DMS79 treated with DMSO at 0.1 percent for 48 hours (cell line): ENCODE measurements around the gene ABITRAM.
A peak's percentile ranks its signal among the peaks of the same experiment; 100 is the strongest.
"Not testable (repeated sequence)": the region's sequence is repeated elsewhere in the genome, so short reads cannot be mapped to it uniquely, and the experiment has no call there.

ENCODE experiments used
- DNase-seq: peaks from one replicate; lab custom pipeline; 2025; lab: John Stamatoyannopoulos, UW

ABITRAM gene

DNA sequence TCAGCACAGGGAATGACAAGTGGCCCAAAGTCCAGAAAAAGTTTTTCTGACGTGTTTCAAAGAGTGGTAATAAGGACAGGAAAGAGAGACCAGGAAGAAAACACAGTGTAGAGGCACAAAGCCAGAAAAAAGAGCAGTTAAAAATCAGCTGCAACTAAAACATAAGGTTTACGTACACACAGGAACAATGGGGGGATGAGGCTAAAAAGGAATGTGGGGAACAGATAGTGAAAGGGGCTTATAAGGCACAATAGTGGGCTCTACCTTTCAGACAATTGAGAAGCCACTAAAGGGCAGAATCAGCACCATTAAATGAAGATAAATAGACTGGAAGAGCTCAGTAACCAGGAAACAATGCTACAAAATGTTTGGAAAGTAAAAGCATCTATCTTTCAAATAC, 5.8 kb upstream of the ABITRAM start:
- no peak for DNase-seq

DNA sequence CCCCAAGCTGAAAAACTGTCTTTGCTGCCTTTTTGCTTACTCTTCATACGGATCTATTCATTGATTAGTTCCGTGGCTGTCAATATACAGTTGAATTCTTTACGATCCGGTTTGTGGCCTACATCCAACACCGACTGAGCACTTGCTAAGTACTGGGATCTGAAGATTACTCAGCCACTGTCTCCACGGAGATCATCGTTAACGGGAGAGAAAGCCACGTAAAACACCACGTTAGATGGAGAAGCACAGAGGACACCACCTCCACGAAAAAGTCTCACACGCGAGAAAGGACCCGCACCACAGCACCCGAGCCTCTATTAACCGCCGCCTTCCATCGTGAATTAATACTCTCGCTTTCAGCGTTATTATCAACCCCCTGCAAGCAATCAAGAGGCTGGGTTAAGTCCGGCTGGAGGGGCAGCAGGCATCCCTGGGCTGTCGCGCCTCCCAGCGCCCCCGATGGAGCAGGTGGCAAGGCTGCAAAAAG, 926 bp upstream of the ABITRAM start:
- peak; percentile 20 for DNase-seq

DNA sequence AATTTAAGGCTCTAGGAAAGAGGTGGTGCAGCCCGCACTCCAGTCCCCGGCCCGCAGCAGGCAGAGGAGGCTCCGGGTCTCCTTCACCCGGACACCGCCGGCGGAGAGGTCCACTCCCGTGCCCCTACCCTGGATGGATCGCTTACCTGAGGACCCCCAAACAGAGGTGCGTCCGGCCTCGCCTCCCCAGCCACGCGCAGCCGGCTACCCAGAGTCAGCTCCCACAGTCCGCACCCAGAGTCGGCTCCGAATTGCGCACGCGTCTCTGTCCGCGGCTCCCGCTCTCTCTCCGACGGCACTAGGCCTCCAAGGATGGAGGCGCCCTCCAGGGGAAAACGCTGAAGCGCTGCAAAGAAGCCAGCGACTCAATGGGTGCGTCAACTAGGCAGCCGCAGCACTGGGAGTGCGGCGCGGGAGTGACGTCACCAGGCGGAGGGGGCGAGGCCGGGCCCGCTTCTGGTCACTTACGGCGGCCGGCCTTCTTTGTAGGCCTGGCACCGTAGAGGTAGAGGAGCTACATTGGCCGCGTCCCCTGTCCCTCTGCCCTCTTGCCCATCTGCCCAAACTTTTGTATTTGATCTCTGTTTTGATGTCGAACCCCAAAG, 380 bp upstream of the ABITRAM start, which contains the start of gene ELP1:
ELP1 (minus strand) TSS at position 407 of the 605 bp plus-strand sequence. CDS start 2,978 bp downstream, outside the sequence.
- peak; percentile 66 for DNase-seq

DNA sequence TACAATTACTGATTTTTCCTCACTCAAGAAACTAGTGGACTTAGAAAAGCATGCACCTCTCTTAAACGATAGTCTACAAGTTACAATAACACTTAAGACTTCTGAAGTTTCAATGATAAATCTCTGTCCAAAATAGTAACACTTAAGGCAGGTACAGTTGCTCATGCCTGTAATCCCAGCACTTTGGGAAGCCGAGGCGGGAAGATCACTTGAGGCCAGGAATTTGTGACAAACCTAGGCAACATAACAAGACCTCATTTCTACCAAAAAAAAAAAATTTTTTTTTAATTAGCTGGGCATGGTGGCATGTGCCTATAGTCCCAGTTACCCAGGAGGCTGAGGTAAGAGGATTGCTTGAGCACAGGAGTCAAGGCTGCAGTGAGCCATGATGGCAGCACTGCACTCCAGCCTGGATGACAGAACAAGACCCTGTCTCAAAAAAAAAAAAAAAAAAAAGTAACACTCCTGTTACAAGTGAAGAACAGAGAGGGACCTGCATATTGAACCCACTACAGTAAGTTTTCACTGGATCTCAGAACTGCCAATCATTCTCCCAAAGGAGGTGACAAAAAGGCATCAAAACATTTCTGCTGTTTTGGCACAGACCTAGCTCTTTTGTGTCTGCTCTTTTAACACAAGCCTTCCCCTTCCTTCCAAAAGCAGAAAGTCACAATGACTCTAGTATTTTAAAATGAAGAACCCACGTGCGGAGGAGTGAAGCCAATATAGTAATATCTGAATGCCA, 3.5 kb downstream of the ABITRAM start:
- DNase-seq: no peak

DNA sequence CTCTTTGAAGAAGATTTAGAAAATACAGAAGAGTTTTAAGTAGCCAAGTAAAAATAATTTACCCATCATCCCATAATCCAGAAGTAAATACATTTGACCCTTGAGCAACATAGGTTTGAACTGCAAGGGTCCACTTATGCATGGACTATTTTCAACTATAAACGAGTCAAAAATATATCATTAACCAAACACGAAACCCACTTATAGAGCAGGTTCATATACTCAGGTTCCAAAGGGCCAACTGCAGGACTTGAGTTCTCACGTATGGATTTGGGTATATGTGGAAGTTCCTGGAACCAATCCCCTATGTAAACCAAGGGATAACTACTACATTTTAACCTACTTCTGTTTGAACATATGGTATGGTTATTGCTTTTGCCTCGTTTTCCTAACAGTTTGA, 5.8 kb downstream of the ABITRAM start:
- DNase-seq: no peak

DNA sequence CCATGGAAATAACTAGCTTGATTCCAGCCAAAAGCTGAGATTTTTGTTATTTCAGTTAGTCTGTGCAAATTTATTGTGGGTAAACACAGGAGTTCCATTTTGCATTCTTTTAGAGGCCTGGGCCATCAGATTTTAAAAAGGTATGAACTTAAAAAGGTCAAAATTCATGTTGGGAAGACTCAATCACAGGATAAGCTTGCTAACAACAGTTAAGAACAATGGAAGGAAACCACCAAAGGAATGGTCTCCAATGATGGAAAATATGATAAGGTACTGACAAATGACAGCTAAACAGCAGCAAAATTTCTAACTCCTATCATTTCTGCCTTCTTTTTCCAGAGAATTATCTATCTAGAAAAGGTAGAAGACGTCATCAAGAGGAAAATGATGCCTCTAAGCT, 16.0 kb downstream of the ABITRAM start:
- no peak for DNase-seq

DNA sequence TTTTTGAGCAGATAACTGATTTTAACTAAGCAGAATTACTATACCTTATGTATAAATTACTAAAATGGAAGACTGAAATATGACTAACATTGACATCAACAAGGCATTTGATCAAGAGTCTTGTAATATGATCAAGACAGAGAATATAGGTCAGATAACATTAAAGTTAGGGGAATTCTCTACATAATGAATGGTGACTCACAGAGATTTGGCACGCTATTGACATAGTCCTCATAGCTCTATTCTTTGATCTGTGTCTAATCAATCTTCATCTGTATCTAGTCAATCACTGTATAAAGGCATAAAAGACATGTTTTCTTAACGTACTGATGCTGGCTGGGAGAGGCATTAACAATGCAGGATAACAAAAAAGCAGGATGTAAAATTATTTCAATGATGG, 17.4 kb downstream of the ABITRAM start:
- DNase-seq: no peak

DNA sequence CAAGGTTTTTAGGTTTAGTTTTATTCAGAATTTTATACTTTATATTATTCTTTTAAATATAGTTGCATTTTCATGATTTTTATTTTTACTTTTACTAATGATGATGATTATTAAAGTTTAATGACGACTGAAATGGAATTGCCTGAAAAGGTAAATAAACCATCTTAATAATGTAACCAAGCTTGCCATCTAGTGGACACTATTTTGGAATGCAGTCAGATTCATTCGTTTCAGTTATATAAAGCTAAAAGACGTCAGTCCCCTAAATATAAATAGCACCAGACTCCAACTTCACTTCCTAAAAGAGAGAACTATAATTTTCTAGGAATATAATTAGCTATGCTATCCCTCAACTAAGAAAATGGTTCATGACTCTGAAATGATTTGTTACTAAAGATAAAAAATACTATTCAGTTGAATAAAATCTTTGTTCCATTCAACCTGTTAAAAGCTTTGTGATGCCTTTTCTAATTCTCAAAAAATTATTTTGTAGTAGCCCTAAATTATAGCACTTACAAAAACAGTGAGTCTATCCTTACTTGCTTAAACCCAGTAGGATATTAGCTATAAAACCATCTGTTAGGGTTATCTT, 19.9 kb downstream of the ABITRAM start:
- peak; percentile 15 for DNase-seq

DNA sequence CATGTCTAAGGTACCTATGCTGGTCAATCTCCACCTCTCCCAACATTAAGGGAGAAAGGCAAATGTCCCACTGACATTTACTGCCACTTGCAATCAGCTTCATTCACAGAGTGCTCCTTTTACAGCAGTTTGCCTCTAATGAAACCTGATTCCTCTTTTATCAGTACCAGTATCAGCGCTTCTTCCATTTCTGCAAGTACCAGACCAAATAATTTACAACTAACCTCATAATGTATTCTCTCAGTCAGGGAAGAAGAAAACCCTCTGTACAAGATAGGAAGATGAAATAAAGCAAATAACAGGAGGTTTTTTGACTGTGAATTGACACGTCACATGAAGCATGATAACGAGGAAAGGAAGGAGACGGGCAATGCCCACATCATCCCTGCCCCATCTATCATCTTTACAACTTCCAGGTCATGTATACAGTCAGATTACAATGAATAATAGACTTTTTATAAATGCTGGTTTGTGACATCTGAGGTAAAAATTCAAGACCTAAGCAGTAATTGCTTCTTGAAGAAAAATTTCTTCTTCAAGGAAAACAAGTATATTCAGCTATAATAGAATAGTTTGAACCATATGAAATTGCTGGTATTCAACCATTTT, 21.9 kb downstream of the ABITRAM start:
- no peak for DNase-seq

DNA sequence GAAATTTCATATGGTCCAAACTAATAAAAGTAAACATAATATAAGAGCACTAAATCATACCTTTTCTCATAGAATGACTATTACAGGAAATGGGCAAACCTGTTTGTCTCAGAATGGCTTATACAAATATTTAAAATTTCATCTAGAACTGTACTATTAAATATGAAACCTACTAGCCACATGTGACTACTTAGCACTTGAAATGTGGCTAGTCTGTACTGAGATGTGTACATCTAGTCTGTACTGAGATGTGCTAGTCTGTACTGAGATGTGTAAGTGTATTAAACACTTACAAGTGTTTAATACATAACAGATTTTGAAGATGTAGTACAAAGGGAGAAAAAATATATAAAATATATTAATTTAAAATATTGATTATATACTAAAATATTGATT, 22.4 kb downstream of the ABITRAM start:
- no peak for DNase-seq

DNA sequence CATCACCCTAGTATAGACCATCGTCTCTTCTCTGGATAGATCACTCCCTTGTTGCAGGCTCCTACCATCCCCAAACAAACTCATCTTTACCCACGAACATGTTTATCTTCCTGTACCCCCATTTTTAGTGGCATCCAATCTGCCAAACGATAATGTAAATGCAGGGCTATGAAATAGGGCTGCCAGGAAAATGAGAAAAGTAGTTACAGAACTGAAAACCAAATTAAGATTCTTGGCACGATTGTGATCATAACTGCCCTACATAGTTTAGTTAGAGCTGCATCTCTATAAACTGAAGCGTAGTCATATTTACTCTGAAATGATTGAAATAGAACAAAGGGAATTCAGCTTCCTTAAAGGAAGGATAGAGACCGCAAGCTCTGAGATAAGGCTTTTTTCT, 26.1 kb downstream of the ABITRAM start:
- DNase-seq: no peak

DNA sequence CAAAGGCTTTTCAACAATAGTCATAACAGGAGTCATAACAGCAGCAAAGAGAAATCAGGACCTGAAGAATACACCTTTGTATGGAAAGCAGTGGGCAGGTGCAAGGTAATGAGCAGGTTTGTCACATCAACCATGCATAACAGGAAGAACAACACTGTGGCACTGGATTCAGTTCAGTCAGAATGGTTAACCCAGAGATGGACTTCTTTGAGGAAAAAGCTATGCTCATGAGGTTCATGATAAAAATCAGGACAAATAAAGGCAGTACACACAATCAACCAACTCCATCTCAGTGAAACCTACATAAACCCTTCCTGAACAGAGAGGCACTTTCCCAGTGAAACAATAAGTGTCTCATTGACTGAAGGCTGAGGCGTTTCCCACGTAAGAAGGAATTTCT, 27.0 kb downstream of the ABITRAM start:
- DNase-seq: no peak

DNA sequence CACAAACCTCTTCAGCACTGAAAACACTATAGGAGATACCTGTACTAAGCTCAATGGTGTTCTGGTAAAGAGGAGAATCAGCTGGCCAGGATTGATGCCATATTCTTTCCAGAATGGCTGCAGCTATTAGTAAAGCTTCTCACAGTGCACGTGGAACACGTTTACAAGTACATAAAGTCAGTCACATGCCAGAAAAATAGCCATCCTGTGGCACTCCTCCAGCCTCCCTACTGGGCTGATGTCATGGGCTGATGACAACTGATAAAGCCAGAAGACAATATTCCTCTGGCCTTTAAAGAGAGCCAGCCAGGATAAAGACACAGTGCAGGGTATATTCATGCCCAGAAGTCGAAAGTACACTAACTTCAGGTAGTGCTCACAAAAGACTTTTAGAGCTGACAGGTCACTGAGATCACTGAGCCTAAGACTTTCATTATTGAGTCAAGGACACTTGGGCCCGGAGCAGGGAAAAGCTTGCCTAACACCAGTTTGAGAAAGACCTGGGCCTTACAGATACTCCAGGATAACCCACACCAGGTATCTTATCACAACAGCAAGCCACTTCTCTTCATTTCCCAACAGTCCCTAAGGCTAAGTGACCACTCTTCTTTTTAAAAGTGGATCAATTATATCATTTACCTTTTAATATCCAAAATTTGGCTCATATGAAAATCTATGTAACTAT, 29.4 kb downstream of the ABITRAM start:
- DNase-seq: no peak

DNA sequence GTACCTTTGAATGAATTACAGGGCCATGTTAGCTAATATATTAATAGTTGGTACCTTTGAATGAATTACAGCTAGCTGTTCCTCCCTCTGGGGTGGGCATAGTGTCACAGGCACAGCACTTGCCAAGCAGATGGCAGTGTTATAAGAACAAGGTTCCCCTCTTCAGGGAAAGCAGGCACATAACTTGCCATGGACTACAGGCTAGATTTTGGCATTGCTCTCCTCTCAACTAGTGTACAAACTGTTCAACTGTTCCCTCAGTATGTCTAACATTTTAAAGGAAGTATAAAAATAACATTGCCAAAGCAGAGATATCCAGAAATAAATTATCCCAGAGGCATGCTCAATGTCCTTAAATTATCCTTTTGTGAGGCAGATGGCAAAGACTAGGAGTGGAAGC, 33.7 kb downstream of the ABITRAM start:
- DNase-seq: no peak

DNA sequence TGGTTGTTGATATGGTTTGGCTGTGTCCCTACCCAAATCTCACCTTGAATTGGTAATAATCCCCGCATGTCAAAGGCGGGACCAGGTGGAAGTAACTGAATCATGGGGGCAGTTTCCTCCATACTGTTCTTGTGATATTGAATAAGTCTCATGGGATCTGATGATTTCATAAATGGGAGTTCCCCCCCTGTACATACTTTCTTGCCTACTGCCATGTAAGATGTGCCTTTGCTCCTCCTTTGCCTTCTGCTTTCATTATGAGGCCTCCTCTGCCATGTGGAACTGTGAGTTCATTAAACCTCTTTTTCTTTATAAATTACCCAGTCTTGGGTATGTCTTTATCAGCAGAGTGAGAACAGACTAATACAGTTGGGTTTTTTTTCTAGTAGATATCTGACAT, 37.2 kb downstream of the ABITRAM start:
- DNase-seq: not testable (repeated sequence)

DNA sequence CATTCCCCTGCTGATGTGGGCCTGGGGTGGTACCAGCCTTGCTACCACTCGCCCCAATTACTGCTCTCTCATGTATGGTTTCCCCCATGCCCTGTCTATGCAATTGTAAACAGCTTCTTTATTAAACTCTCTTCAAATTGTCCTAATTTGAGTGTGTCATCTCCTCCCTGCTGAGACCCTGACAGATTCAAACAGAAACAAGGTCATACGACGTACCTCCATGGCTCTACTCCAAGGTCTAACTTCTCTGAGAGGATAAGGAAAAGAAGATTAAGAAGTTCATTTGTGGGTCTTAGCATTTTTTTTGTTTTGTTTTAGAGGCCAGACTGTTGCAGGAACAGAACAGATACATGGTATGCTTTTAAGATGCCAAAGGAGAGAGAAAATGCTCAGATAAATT, 38.0 kb downstream of the ABITRAM start:
- DNase-seq: no peak

DNA sequence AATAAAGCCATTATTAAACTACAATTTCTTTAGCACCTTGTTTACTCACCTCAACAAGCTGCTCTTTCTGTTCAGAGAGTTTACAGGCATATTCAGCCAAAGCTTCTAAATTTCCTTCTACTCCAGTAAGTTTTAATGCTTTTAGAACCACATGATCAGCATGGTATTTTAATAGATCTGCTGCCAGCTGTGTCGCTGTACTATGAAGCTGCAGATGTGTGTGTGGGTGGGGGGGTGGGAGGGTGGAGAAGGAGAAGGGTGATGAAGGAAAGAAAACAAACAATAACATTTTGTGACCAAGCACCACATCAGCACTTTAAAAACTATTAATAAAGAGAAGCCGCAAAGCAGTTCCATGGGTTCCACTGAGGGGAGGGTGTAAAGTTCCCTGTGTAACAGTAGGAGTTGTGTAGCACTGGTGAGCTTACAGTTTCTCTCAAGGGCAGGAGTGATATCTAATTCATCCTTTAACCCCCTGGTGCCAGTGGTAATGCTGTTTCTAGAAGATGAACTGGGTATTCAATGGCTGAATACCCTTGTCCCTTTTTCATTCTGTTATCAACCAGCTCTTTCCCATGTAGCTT, 38.5 kb downstream of the ABITRAM start:
- no peak for DNase-seq

DNA sequence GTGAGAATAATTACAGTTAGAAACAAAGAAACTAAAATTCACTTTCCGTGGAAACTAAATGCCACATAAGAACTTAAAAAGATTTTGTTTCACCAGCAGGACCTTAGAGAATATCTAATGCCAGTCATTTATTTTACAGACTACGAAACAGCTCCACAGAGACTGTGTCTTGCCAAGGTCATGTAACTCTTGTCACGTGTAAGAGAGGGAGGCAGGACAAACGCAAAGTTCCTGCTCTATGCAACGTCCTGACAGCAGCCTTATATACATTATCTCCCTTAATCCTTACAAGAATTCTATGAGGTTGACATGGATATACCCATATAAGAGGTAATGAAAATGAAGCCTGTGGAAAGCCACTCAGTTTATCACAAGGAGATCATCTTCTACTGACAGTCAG, 39.7 kb downstream of the ABITRAM start:
- no peak for DNase-seq

DNA sequence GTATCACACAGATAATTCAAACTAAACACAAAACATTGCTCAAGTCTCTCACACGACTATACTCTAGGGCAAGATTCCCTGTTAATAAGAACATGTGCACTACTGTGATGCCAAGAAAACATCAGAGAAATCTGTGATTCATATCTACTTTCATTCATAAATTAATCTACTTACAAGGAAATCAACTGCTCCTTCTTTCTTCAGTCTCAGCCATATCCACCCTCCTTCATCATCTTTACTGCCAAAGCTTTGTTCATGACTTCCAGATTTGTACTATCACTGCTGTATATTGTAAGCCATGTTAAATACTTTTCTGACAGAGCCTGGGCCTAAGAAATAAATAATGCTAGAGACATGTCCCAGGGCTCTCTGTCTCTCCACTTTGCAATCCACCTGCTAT, 44.0 kb downstream of the ABITRAM start:
- no peak for DNase-seq

DNA sequence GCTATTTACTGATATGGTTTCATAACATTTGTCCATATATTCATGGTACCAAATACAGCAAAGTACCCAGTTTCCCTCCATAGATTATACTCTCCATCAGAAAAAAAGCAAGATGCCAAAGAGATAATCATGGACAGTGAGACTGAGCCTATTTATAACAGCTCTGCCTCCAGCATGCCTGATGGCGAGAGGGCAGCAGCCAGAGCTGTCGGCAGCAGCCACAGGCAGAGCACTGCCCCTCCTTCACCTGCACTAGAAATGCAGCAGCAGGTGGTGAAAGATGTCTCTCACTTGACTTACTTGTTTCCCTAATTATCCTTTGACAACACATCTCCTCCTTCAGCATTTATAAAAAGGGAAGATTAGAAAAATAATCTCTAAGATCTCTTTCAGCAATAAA, 46.7 kb downstream of the ABITRAM start:
- no peak for DNase-seq

DNA sequence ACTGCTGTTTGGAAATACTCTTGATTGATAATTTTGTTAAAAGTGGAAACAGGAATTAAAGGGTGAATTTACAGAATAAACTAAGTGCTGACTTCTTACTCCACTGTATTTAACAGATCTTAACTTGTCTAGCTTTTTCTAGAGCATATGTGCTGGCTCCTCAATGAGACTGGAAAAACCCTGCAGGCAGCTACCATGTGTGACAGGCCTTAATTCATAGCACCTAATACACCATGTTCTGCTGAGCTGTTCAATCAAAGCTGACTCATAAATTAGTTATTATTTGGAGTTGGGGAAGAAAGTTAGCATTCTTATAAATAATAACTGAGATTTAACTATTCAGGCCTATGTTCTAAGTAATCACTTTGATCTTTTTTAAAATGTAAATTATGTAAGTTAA, 49.7 kb downstream of the ABITRAM start:
- DNase-seq: no peak
